Naive thymus-derived CD4-positive, alpha-beta T cell (primary cell): ENCODE measurements around the gene CDH13. TPM values are rescaled to one million over a fixed set of nuclear protein-coding genes. Genes with fewer than 3 reads are reported as not detected.

ENCODE experiments used
- ATAC-seq: fragments of 150-1000 bp; cut with Tn5 transposase; 2 replicates; pipeline ENCODE4 v1.10.0; 2021; ENCODE audit warnings: mild to moderate bottlenecking, moderate library complexity
- CTCF ChIA-PET: fragments of 350-600 bp; sonication (Branson Sonifier 250); formaldehyde crosslinking; loops from one replicate; lab custom pipeline; 2021; ENCODE audit warnings: antibody characterized with exemption; lab: Charles Lee
- POLR2A ChIA-PET: fragments of 350-600 bp; sonication (Branson Sonifier 250); formaldehyde crosslinking; loops from one replicate; lab custom pipeline; 2021; ENCODE audit warnings: antibody characterized with exemption, inconsistent platforms; lab: Charles Lee
- DNase-seq, 9 donors: peaks; one replicate each; pipeline versions ENCODE4 v3.0.0 to v3.0.0-alpha.2; 2020 to 2022; ENCODE audit warnings: mixed read lengths in 1 of 9
- H3K27ac ChIP-seq: one replicate; pipeline ENCODE4 v1.7.0; 2013; ENCODE audit warnings: mild to moderate bottlenecking, low read depth, low read length, moderate library complexity
- H3K27me3 ChIP-seq, 2 donors: one replicate each; pipeline ENCODE4 v1.7.0; 2013; ENCODE audit warnings: low read length in 2 of 2, mild to moderate bottlenecking in 2 of 2, moderate library complexity in 2 of 2; ENCODE audit not compliant: control insufficient read depth in 2 of 2, insufficient read depth in 2 of 2
- H3K36me3 ChIP-seq, 3 experiments: 1 replicate in 2 of 3; 2 replicates in 1 of 3; pipeline ENCODE4 v1.7.0; 2013; ENCODE audit warnings: low read length in 3 of 3, mild to moderate bottlenecking in 3 of 3, moderate library complexity in 1 of 3; ENCODE audit not compliant: insufficient read depth in 3 of 3, control insufficient read depth in 2 of 3
- H3K4me1 ChIP-seq, 2 donors: one replicate each; pipeline ENCODE4 v1.7.0; 2013; ENCODE audit warnings: low read length in 2 of 2, mild to moderate bottlenecking in 2 of 2, moderate library complexity in 1 of 2; ENCODE audit not compliant: control insufficient read depth in 2 of 2, insufficient read depth in 2 of 2
- H3K4me3 ChIP-seq: 2 replicates; pipeline ENCODE4 v1.7.0; 2013; ENCODE audit warnings: mild to moderate bottlenecking, low read length
- H3K9me3 ChIP-seq, 3 experiments: 1 replicate in 2 of 3; 2 replicates in 1 of 3; pipeline ENCODE4 v1.7.0; 2013; ENCODE audit warnings: low read length in 3 of 3; ENCODE audit not compliant: control insufficient read depth in 2 of 3
- H3K27ac Mint-ChIP-seq, 9 donors: one replicate each; pipeline ENCODE4 v1.8.0; 2020 to 2022; ENCODE audit warnings: mixed read lengths in 9 of 9, mild to moderate bottlenecking in 8 of 9, moderate library complexity in 5 of 9, inconsistent platforms in 2 of 9
- H3K27me3 Mint-ChIP-seq, 5 donors: one replicate each; pipeline ENCODE4 v1.8.0; 2021 to 2022; ENCODE audit warnings: mixed read lengths in 5 of 5, mild to moderate bottlenecking in 1 of 5
- H3K36me3 Mint-ChIP-seq, 5 donors: one replicate each; pipeline ENCODE4 v1.8.0; 2020 to 2022; ENCODE audit warnings: mixed read lengths in 5 of 5, mild to moderate bottlenecking in 3 of 5, inconsistent platforms in 1 of 5
- H3K4me1 Mint-ChIP-seq, 7 donors: one replicate each; pipeline ENCODE4 v1.8.0; 2020 to 2022; ENCODE audit warnings: mixed read lengths in 7 of 7, mild to moderate bottlenecking in 3 of 7, inconsistent platforms in 1 of 7
- H3K4me3 Mint-ChIP-seq, 10 donors: one replicate each; pipeline ENCODE4 v1.8.0; 2020 to 2022; ENCODE audit warnings: mild to moderate bottlenecking in 10 of 10, mixed read lengths in 10 of 10, moderate library complexity in 6 of 10, inconsistent platforms in 2 of 10
- H3K9me3 Mint-ChIP-seq, 11 donors: one replicate each; pipeline ENCODE4 v1.8.0; 2020 to 2022; ENCODE audit warnings: mixed read lengths in 11 of 11, mild to moderate bottlenecking in 4 of 11, inconsistent platforms in 1 of 11, moderate library complexity in 1 of 11
- intact Hi-C, 2 donors: fragments of 100-400 bp; cut with micrococcal nuclease; formaldehyde crosslinking; loops; one replicate each; pipeline ENCODE4 v1.15.1; 2023
- polyA plus RNA-seq, 2 donors: library from polyadenylated mRNA; unstranded; fragments of 300-500 nt; fragmentation: Illumina TruSeq; gene quantifications; one replicate each; pipeline ENCODE4 v1.2.3, GENCODE V29; 2021
- total RNA-seq, 6 experiments: library from RNA in 5 of 6; stranded (reverse) in 5 of 6; gene quantifications; 1 replicate in 5 of 6; 2 replicates in 1 of 6; pipeline ENCODE4 v1.2.3 and lab custom pipeline; 2021 to 2026

CDH13 gene
- total and polyA plus RNA-seq, 7 experiments from 2014 or later = not detected

DNA sequence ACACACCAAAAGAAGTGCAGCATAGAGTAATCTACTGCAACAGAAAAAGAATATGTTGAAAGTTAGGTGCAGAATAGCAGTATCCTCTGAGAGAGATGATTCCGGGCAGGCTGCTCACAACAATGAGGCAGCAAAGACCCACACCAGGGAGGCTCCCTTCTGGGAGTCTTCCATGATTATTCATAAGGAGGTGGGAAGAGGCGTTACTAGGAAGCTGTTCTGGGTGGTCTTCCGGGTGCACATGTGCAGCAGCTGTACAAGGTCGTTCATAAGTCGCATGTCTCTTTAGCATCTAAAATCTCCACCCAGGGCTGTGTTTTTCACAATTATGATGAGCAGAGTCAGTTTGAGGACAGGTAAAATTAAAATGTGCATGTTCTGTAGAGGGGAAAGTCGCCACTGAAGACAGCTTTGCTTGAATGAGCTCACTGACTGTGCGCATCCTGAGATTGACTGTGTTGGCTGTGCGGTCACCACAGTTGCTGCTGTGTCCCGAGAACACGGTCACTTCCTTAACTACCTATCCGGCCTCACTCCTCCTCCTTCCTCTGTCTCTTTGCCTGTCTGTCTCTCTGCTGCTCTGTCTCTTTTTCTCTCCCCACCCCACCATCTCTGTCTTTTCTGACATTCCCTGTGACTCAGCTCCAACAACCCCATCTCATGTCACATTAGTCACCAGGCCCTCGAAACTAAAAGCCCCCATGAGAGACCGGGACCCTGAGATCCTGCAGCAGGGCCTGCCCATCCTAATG lies 1055.5 kb downstream of the CDH13 start:
- no peaks in the 10 kb centered on the region for H3K4me1 Mint-ChIP-seq
- Histone ChIP-seq H3K27ac (no peak overlapping the region), H3K9me3 (no peaks in the 10 kb centered on the region), H3K36me3 (no peaks in the 10 kb centered on the region), H3K4me3 (no peak overlapping the region), H3K4me1 (no peaks in the 10 kb centered on the region), H3K27me3 (no peaks in the 10 kb centered on the region)
- H3K9me3 Mint-ChIP-seq = peaks cover 0 to 4% (median 0%) of the 10 kb centered on the region in 11 donors
- H3K27me3 Mint-ChIP-seq = peaks cover 6 to 27% (median 23%) of the 10 kb centered on the region in 5 donors
- H3K4me3 Mint-ChIP-seq = no peak overlapping the region
- no peak for DNase-seq
- no peak overlapping the region for H3K27ac Mint-ChIP-seq
- H3K36me3 Mint-ChIP-seq = no peaks in the 10 kb centered on the region
- ATAC-seq = no peak
- ChIA-PET CTCF (no interaction called here), POLR2A (no interaction called here)
- intact Hi-C loops = no loop called here

DNA sequence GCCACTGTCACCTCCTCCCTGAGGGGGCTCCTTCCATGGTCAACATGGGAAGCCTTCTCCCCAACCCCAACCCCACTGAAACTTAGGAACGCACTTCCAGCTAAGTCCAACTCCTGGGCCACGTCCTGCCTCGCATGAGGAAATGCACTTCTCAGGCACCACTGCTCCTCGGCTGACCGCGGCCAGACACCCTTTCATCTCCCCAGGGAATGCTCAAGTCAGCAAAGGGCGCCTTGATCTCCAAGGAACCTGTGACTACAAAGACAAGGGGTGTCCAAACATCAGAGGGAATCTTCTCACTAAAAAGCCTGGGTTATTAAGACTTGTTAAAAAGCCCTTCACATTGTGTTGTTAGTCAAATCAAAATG lies 1056.1 kb downstream of the CDH13 start:
- Histone ChIP-seq H3K4me1 (no peaks in the 10 kb centered on the region), H3K36me3 (no peaks in the 10 kb centered on the region), H3K27me3 (no peaks in the 10 kb centered on the region), H3K27ac (no peak overlapping the region), H3K4me3 (no peak overlapping the region), H3K9me3 (no peaks in the 10 kb centered on the region)
- intact Hi-C loops = no loop called here
- H3K27ac Mint-ChIP-seq = no peak overlapping the region
- no peak for DNase-seq
- CTCF ChIA-PET = no interaction called here
- no peaks in the 10 kb centered on the region for H3K36me3 Mint-ChIP-seq
- no peak overlapping the region for H3K4me3 Mint-ChIP-seq
- H3K9me3 Mint-ChIP-seq = peaks cover 0 to 4% (median 0%) of the 10 kb centered on the region in 11 donors
- H3K27me3 Mint-ChIP-seq = peaks cover 9 to 27% (median 23%) of the 10 kb centered on the region in 5 donors
- POLR2A ChIA-PET = no interaction called here
- no peak for ATAC-seq
- H3K4me1 Mint-ChIP-seq = no peaks in the 10 kb centered on the region

DNA sequence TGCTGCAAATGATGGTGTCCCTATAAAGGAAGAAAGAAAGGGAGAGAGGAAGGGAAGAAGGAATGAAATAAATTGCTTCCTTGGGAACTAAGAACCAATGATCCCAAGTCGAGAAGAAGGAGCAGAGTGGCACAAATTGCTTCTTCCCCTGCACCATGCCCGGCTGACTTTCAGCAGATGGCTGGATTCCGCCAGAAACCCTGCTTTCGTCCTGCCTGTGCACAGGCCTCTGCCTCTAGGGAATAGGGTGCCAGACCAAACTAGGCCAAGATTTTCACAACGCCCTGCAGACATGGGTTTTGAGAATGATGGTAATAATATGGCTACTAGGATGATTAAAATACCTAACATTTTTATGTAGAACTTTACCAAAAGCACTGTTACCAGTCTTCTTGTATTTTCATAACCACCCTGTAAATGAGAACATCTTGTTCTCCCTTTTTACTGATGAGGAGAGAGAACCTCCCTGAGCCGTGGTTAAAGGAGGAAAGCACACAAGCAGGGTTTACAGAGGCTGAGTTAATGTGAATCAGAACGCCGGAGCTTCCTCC lies 1058.9 kb downstream of the CDH13 start:
- intact Hi-C loops = no loop called here
- Mint-ChIP-seq H3K9me3 (peaks cover 0 to 3% (median 0%) of the 10 kb centered on the region in 11 donors), H3K4me3 (no peak overlapping the region), H3K27ac (no peak overlapping the region), H3K4me1 (no peaks in the 10 kb centered on the region), H3K36me3 (no peaks in the 10 kb centered on the region), H3K27me3 (peaks cover 10 to 28% (median 14%) of the 10 kb centered on the region in 5 donors)
- no peak for DNase-seq
- ChIA-PET POLR2A (no interaction called here), CTCF (no interaction called here)
- no peak for ATAC-seq
- H3K4me1 ChIP-seq = no peaks in the 10 kb centered on the region
- H3K9me3 ChIP-seq = no peaks in the 10 kb centered on the region
- H3K36me3 ChIP-seq = no peaks in the 10 kb centered on the region
- H3K4me3 ChIP-seq = no peak overlapping the region
- H3K27ac ChIP-seq = no peak overlapping the region
- H3K27me3 ChIP-seq = no peaks in the 10 kb centered on the region

DNA sequence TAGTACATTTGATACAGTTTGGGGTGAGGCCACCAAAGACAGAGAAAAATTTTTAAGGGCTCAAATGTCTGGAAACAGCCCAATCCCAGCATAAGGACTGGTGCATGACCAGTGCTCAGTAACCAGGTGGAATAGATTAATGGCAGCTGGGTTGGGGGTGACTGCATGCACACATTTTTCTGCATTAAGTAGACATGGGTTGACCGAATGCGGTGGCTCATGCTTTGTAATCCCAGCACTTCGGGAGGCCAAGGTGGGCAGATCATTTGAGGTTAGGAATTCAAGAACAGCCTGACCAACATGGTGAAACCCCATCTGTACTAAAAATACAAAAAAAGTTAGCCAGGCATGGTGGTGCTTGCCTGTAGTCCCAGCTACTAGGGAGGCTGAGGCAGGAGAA lies 1060.0 kb downstream of the CDH13 start:
- Mint-ChIP-seq H3K27ac (no peak overlapping the region), H3K4me1 (no peaks in the 10 kb centered on the region), H3K27me3 (peaks cover 10 to 26% (median 11%) of the 10 kb centered on the region in 5 donors), H3K4me3 (no peak overlapping the region), H3K9me3 (peaks cover 0 to 3% (median 0%) of the 10 kb centered on the region in 11 donors), H3K36me3 (no peaks in the 10 kb centered on the region)
- intact Hi-C loops = no loop called here
- ChIA-PET CTCF (no interaction called here), POLR2A (no interaction called here)
- H3K9me3 ChIP-seq = no peaks in the 10 kb centered on the region
- H3K36me3 ChIP-seq = no peaks in the 10 kb centered on the region
- H3K4me3 ChIP-seq = no peak overlapping the region
- H3K27me3 ChIP-seq = no peaks in the 10 kb centered on the region
- DNase-seq (no peak), ATAC-seq (no peak)
- H3K4me1 ChIP-seq = no peaks in the 10 kb centered on the region
- no peak overlapping the region for H3K27ac ChIP-seq

DNA sequence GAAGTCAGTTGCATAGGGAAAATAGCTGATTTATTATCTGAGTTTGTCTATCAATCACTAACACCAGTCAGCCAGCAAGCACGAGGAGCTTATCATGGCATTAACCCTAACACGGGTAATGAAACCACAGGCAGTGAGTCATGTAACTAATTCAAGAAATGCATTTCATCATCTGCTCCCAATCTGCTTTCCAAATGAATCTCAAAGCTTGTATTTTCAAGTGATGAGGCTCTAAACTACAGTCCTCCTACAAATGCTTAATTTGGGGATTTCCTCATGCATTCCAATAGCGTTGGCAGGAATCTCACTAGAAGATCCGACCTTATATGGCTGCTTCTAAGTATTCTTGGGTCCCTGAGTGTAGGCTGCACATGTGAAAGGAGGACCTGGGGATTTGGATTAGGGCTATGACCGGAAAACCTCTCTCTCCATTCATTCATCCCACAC lies 1062.6 kb downstream of the CDH13 start:
- no peak overlapping the region for H3K27ac ChIP-seq
- no peaks in the 10 kb centered on the region for H3K36me3 Mint-ChIP-seq
- H3K27me3 Mint-ChIP-seq = peaks cover 0 to 20% (median 4%) of the 10 kb centered on the region in 5 donors
- H3K36me3 ChIP-seq = no peaks in the 10 kb centered on the region
- ATAC-seq = no peak
- H3K4me1 Mint-ChIP-seq = no peaks in the 10 kb centered on the region
- no peaks in the 10 kb centered on the region for H3K9me3 ChIP-seq
- no peaks in the 10 kb centered on the region for H3K27me3 ChIP-seq
- intact Hi-C loops = no loop called here
- no peaks in the 10 kb centered on the region for H3K4me1 ChIP-seq
- no peak overlapping the region for H3K27ac Mint-ChIP-seq
- H3K9me3 Mint-ChIP-seq = peaks cover 0 to 3% (median 0%) of the 10 kb centered on the region in 11 donors
- ChIA-PET CTCF (no interaction called here), POLR2A (no interaction called here)
- no peak overlapping the region for H3K4me3 ChIP-seq
- DNase-seq = no peak
- no peak overlapping the region for H3K4me3 Mint-ChIP-seq

DNA sequence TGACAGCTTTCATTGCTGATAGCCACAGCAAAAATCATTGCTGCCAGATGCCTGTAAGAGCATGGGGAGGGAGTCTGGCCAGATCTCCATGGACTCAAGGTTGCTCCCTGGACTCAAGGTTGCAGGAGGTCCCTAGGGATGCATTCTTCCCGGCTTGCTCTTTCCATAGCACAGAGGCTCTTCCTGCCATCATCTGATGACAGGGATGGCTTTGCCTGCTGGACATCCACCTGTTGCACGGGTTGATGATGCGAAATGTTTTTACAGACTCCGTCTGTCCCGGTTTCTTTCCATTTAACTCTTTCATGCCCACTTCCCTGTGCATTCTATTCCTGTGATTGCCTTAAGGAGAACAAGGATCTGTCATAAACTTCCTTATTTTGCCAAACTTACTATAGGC lies 1065.5 kb downstream of the CDH13 start:
- DNase-seq = no peak
- intact Hi-C loops = no loop called here
- Histone ChIP-seq H3K9me3 (no peaks in the 10 kb centered on the region), H3K4me1 (no peaks in the 10 kb centered on the region), H3K27ac (no peak overlapping the region), H3K36me3 (no peaks in the 10 kb centered on the region), H3K4me3 (no peak overlapping the region), H3K27me3 (no peaks in the 10 kb centered on the region)
- no peak for ATAC-seq
- ChIA-PET POLR2A (no interaction called here), CTCF (no interaction called here)
- no peaks in the 10 kb centered on the region for H3K4me1 Mint-ChIP-seq
- H3K9me3 Mint-ChIP-seq = peaks cover 0 to 5% (median 0%) of the 10 kb centered on the region in 11 donors
- H3K27me3 Mint-ChIP-seq = peaks cover 0 to 24% (median 9%) of the 10 kb centered on the region in 5 donors
- no peaks in the 10 kb centered on the region for H3K36me3 Mint-ChIP-seq
- H3K4me3 Mint-ChIP-seq = no peak overlapping the region
- H3K27ac Mint-ChIP-seq = no peak overlapping the region

GRCh38 chr16:83698964-83699363 lies 1072.2 kb downstream of the CDH13 start:
- Histone ChIP-seq H3K4me1 (no peaks in the 10 kb centered on the region), H3K9me3 (peaks cover 0 to 5% (median 0%) of the 10 kb centered on the region in 3 experiments), H3K27ac (no peak overlapping the region), H3K27me3 (no peaks in the 10 kb centered on the region), H3K36me3 (no peaks in the 10 kb centered on the region), H3K4me3 (no peak overlapping the region)
- Mint-ChIP-seq H3K27me3 (peaks cover 0 to 55% (median 23%) of the 10 kb centered on the region in 5 donors), H3K27ac (no peak overlapping the region), H3K4me3 (no peak overlapping the region), H3K4me1 (no peaks in the 10 kb centered on the region), H3K36me3 (no peaks in the 10 kb centered on the region), H3K9me3 (peaks cover 0 to 15% (median 4%) of the 10 kb centered on the region in 11 donors)
- intact Hi-C loops = no loop called here
- POLR2A ChIA-PET = no interaction called here
- CTCF ChIA-PET = no interaction called here
- no peak for ATAC-seq
- DNase-seq = no peak
